ENCODE results near the gene GPX4. TPM values are rescaled to one million over a fixed set of nuclear protein-coding genes. Genes with fewer than 3 reads are reported as not detected.

Gene GPX4
- polyA plus RNA-seq, 1 donor from 2014 or later, result 713 TPM

DNA sequence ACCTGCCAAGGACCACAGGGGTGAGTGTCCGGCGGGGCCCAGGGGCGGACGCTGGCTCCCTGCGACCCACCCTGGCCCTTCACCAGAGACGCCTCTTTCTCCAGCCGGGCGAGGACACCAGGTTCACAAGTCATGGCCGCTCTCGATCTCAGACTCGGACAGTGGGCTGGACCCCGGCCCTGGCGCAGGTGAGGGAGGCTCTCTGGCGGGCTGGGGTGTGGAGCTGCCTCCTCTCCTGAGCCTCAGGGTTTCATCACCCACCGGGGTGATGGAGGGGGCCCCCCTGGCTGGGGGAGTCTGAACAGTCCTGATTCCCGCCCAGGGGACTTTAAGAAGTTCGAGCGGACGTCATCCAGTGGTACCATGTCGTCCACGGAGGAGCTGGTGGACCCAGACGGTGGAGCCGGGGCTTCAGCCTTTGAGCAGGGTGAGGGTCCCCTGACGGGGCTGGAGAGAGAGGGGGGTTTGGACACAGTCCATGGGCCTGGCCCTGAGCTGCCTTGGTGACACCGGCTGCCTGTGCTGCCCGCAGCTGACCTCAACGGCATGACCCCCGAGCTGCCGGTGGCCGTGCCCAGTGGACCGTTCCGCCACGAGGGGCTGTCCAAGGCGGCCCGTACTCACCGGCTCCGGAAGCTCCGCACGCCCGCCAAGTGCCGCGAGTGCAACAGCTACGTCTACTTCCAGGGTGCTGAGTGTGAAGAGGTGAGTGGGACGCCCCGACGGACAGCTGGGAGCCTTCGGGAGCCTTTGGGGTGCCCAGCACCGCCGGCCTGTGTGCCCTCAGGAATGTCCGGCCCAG, 23.2 kb upstream of the GPX4 start:
- no peaks in the 10 kb centered on the region for H4K20me1 ChIP-seq (ENCODE audit: insufficient read depth)
- no peaks in the 10 kb centered on the region for H3K36me3 ChIP-seq (ENCODE audit: insufficient read depth, low read length)
- no peak overlapping the region for H2AFZ ChIP-seq (ENCODE audit: low read depth, low read length)
- TF ChIP-seq EP300 (conservative IDR thresholded peaks at IDR 0.05; ENCODE audit: poor library complexity, severe bottlenecking) (no peak), EZH2 (IDR thresholded peaks at IDR 0.05; ENCODE audit: borderline replicate concordance, insufficient read depth, low read length, poor library complexity, severe bottlenecking) (no peak), POLR2AphosphoS5 (IDR thresholded peaks at IDR 0.05) (no peak), SMC3 (conservative IDR thresholded peaks at IDR 0.05; ENCODE audit: poor library complexity) (no peak), MXI1 (conservative IDR thresholded peaks at IDR 0.05; ENCODE audit: poor library complexity, severe bottlenecking) (no peak), RAD21 (conservative IDR thresholded peaks at IDR 0.05) (no peak), TAF1 (IDR thresholded peaks at IDR 0.05; ENCODE audit: low read depth) (no peak)
- TF ChIP-seq, protein P1, sequence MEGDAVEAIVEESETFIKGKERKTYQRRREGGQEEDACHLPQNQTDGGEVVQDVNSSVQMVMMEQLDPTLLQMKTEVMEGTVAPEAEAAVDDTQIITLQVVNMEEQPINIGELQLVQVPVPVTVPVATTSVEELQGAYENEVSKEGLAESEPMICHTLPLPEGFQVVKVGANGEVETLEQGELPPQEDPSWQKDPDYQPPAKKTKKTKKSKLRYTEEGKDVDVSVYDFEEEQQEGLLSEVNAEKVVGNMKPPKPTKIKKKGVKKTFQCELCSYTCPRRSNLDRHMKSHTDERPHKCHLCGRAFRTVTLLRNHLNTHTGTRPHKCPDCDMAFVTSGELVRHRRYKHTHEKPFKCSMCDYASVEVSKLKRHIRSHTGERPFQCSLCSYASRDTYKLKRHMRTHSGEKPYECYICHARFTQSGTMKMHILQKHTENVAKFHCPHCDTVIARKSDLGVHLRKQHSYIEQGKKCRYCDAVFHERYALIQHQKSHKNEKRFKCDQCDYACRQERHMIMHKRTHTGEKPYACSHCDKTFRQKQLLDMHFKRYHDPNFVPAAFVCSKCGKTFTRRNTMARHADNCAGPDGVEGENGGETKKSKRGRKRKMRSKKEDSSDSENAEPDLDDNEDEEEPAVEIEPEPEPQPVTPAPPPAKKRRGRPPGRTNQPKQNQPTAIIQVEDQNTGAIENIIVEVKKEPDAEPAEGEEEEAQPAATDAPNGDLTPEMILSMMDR (IDR thresholded peaks at IDR 0.05; ENCODE audit: poor library complexity, severe bottlenecking), result no peak
- TF ChIP-seq, protein P2, sequence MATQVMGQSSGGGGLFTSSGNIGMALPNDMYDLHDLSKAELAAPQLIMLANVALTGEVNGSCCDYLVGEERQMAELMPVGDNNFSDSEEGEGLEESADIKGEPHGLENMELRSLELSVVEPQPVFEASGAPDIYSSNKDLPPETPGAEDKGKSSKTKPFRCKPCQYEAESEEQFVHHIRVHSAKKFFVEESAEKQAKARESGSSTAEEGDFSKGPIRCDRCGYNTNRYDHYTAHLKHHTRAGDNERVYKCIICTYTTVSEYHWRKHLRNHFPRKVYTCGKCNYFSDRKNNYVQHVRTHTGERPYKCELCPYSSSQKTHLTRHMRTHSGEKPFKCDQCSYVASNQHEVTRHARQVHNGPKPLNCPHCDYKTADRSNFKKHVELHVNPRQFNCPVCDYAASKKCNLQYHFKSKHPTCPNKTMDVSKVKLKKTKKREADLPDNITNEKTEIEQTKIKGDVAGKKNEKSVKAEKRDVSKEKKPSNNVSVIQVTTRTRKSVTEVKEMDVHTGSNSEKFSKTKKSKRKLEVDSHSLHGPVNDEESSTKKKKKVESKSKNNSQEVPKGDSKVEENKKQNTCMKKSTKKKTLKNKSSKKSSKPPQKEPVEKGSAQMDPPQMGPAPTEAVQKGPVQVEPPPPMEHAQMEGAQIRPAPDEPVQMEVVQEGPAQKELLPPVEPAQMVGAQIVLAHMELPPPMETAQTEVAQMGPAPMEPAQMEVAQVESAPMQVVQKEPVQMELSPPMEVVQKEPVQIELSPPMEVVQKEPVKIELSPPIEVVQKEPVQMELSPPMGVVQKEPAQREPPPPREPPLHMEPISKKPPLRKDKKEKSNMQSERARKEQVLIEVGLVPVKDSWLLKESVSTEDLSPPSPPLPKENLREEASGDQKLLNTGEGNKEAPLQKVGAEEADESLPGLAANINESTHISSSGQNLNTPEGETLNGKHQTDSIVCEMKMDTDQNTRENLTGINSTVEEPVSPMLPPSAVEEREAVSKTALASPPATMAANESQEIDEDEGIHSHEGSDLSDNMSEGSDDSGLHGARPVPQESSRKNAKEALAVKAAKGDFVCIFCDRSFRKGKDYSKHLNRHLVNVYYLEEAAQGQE (IDR thresholded peaks at IDR 0.05; ENCODE audit: borderline replicate concordance), result no peak
- no peak overlapping the region for H3K27ac ChIP-seq (ENCODE audit: low read length)
- no peak overlapping the region for H3K4me2 ChIP-seq (ENCODE audit: low read length)
- H3K4me3 ChIP-seq (ENCODE audit: low read length), result no peak overlapping the region
- no peaks in the 10 kb centered on the region for H3K9me2 ChIP-seq (ENCODE audit: insufficient read depth, low read length)
- no peaks in the 10 kb centered on the region for H3F3A ChIP-seq (ENCODE audit: insufficient read depth, low read length, poor library complexity, severe bottlenecking)
- no peaks in the 10 kb centered on the region for H3K79me2 ChIP-seq (replicated peaks; ENCODE audit: insufficient read depth, low read length)
- no peak overlapping the region for H3K9ac ChIP-seq (ENCODE audit: low read length)
- H3K9me3 ChIP-seq (ENCODE audit: low read length), result no peaks in the 10 kb centered on the region
- H3K27me3 ChIP-seq (ENCODE audit: insufficient read depth, low read depth, low read length), result no peaks in the 10 kb centered on the region

DNA sequence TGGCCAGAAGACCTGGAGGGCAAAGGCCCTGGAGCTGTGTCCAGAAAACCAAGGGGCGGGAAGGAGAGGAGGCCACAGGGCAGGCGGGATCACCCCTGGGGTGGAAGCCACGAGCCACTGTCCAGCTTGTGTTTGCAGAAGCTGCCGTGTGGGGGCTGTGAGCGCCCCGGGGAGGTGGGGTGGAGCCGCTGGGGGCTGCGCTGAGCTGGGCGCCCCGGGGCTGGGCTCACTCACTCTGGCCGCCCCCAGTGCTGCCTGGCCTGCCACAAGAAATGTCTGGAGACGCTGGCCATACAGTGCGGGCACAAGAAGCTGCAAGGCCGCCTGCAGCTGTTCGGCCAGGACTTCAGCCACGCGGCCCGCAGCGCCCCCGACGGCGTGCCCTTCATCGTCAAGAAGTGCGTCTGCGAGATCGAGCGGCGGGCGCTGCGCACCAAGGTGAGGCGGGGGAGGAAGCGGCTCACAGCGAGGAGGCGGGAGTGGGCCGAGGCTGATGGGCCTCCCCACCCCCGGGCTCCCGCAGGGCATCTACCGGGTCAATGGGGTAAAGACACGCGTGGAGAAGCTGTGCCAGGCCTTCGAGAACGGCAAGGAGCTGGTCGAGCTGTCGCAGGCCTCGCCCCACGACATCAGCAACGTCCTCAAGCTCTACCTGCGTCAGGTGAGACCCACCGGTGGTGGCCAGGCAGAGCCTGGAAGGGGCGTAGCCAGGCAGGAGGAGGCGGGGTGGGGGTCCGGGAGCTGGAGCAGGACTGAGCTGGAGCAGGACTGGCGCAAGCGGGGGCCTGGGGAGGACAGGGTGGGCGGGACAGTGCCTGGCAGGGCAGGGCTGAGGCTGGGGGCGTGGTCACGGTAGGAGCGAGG, 22.3 kb upstream of the GPX4 start:
- Histone ChIP-seq H3K9ac (ENCODE audit: low read length) (no peak overlapping the region), H3F3A (ENCODE audit: insufficient read depth, low read length, poor library complexity, severe bottlenecking) (no peaks in the 10 kb centered on the region), H3K9me2 (ENCODE audit: insufficient read depth, low read length) (no peaks in the 10 kb centered on the region), H3K36me3 (ENCODE audit: insufficient read depth, low read length) (no peaks in the 10 kb centered on the region), H3K27me3 (ENCODE audit: insufficient read depth, low read depth, low read length) (no peaks in the 10 kb centered on the region), H3K79me2 (replicated peaks; ENCODE audit: insufficient read depth, low read length) (no peaks in the 10 kb centered on the region), H2AFZ (ENCODE audit: low read depth, low read length) (no peak overlapping the region), H4K20me1 (ENCODE audit: insufficient read depth) (no peaks in the 10 kb centered on the region), H3K4me3 (ENCODE audit: low read length) (no peak overlapping the region), H3K9me3 (ENCODE audit: low read length) (no peaks in the 10 kb centered on the region), H3K4me2 (ENCODE audit: low read length) (no peak overlapping the region), H3K27ac (ENCODE audit: low read length) (no peak overlapping the region)
- no peak for TF ChIP-seq SMC3 (conservative IDR thresholded peaks at IDR 0.05; ENCODE audit: poor library complexity)
- TF ChIP-seq RAD21 (conservative IDR thresholded peaks at IDR 0.05), result no peak
- no peak for TF ChIP-seq POLR2AphosphoS5 (IDR thresholded peaks at IDR 0.05)
- no peak for TF ChIP-seq EZH2 (IDR thresholded peaks at IDR 0.05; ENCODE audit: borderline replicate concordance, insufficient read depth, low read length, poor library complexity, severe bottlenecking)
- no peak for TF ChIP-seq MXI1 (conservative IDR thresholded peaks at IDR 0.05; ENCODE audit: poor library complexity, severe bottlenecking)
- TF ChIP-seq, protein P1 (IDR thresholded peaks at IDR 0.05; ENCODE audit: poor library complexity, severe bottlenecking), result no peak
- no peak for TF ChIP-seq TAF1 (IDR thresholded peaks at IDR 0.05; ENCODE audit: low read depth)
- TF ChIP-seq, protein P2 (IDR thresholded peaks at IDR 0.05; ENCODE audit: borderline replicate concordance), result no peak
- no peak for TF ChIP-seq EP300 (conservative IDR thresholded peaks at IDR 0.05; ENCODE audit: poor library complexity, severe bottlenecking)
